Neural progenitor cell (in vitro differentiated cells): ENCODE results near the gene ADSS1.

Experiments
- CTCF ChIP-seq: fragments of 200-600 bp; sonication (generic); IDR thresholded peaks from 2 replicates; pipeline ENCODE4 v1.5.1; 2017; ENCODE audit warnings: antibody characterized with exemption, mild to moderate bottlenecking
- EZH2 ChIP-seq: fragments of 200-600 bp; sonication (generic); IDR thresholded peaks from 2 replicates; pipeline ENCODE4 v1.6.1; 2017; ENCODE audit warnings: antibody characterized with exemption, mild to moderate bottlenecking, moderate library complexity

DNA sequence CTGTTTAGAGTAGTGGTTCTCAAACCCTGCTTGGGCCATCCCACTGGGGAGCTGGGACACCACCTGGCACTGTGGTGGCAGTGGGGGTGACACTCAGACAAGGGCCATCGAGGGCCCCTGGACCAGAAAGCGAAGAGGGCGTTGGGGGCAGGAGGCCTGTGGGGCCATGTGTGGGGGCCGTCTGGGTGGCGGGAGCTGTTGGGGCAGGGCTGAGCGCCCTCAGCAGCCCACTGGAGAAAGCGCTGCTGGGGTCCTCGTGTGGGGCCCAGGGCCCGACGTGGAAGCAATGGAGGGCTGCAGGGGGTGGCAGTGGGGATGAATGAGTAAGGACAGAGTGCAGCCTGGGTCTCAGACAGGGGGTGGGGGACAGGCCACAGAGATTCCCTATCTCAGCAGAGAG lies 5.9 kb upstream of the ADSS1 start:
- TF ChIP-seq CTCF, result no peak
- TF ChIP-seq EZH2, result no peak
